Activated CD8-positive, alpha-beta memory T cell treated with anti-CD3 and anti-CD28 coated beads for 1 hour (primary cell): Measurements from ENCODE around the gene PRKCA.

Experiments used
- DNase-seq, 2 donors: peaks; one replicate each; pipeline ENCODE4 v3.0.0-alpha.2; 2020; ENCODE audit warnings: low read depth in 1 of 2; ENCODE audit errors: extremely low read depth in 1 of 2

Gene PRKCA

DNA sequence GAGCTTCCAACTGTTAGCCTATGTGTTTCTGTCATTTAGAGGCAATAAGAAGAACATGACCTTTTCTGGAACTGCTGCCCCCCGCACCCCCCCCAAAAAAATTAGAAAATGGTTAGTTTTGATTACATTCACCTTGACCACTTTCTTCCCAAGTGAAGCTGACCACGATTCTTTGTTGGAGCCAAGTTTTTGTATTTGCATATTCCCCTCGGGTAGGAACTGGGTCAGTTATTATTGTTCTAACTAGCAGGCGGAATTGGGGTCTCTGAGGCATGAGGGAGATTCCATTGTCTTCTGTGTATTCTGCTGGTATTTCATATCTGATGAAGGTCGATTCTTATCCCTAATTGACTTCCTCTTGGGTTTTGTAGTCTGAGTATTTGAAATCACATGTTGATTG is 231.6 kb downstream of the PRKCA start:
- DNase-seq: no peak

- DNase-seq: no peak
Measured at GRCh38 chr17:66535611-66536010, 233.2 kb downstream of the PRKCA start.

DNA sequence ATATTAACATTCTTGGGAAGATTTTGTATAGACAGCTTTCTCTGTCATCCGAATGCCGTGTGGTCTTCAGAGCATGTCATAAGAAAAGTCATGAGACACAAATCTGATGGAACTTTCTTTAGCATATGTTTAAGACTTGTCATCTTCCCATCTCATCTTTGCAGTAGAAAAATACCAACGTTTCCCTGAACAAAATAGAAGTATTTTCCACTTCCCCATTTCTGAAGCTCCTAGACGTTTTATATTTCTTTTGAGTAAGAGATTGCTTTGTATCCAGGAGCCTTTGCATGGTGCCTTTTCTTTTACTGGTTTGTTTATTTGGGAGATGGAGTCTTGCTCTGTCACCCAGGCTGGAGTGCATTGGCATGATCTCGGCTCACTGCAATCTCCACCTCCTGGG is 235.1 kb downstream of the PRKCA start:
- DNase-seq: no peak

- DNase-seq: no peak
Measured at GRCh38 chr17:66538776-66539175, 236.4 kb downstream of the PRKCA start.

- DNase-seq: no peak
Measured at GRCh38 chr17:66540131-66540781, 237.8 kb downstream of the PRKCA start.

DNA sequence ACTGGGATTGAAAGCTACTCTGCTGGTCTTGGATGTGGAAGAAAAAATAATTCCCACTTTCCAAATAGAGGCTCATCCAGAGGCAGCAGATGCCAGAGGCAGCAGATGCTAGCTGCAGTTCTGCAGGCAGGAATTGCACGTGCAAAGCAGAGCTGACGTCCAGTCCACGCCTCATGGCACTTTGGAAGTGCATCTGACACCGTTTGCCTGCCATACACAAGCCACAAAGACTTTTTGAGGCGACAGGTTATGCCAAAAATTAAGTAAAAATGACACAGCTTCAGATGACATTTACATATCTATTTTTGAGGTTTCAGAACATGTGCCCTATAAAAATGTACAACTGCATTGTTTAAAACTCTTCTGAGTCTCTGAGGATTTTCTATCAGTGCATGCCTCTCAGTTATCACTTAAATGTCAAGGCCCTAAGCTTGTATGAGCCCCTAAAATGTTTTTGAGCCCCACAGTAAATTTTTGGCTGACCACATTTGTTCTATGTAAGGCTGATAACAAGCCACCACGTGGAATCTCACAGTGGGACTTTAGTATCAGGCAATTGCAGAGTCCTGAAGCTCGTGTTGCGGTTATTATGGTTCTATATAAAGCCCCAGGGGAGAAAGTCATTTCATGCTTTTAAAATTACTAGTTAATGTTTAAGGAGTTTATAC is 239.2 kb downstream of the PRKCA start:
- DNase-seq: no peak

DNA sequence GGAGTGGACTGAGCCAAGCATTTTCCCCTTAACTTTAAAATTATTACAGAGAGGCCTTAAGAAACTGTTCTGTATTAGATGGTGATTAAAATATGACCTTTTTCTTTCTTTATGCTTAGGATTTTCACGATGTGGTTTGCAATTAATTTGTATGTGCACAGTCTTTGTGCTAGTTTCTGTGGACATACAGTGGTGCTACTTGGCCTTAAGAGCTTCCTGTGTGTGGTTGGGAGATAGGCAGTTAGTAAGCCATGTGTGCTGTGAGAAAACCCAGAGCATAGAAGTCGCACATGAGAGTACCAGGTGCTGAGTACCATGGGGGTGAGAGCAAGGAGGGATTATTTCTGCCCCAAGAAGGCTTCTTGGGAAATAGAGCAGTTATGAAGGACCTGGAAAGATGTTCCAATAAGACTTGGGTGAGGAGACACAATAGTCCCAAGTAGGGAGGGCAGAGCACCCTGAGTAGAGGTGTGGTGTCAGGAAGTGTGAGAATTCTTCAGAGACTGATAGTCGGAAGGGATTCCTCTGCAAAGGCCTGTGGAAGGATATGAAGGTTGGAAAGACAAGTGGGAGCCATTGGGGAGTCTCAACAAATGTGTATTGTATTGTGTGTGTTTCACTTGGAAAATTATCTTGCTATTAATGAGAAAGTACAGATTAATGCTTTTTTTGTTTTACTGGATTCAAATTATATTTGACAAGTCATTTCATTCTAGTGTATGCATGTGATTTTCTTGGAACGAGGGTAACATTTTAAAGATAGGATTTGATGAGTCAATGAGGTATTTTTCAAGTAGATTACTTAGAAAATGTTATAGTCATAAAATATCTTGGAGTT is 239.9 kb downstream of the PRKCA start:
- no peak for DNase-seq

- no peak for DNase-seq
Measured at GRCh38 chr17:66542967-66543520, 240.6 kb downstream of the PRKCA start.

GRCh38 chr17:66543526-66543925 is 241.1 kb downstream of the PRKCA start:
- no peak for DNase-seq

- DNase-seq: no peak
Measured at GRCh38 chr17:66545918-66546317, 243.5 kb downstream of the PRKCA start.

GRCh38 chr17:66547151-66547865 is 244.9 kb downstream of the PRKCA start:
- DNase-seq: no peak

DNA sequence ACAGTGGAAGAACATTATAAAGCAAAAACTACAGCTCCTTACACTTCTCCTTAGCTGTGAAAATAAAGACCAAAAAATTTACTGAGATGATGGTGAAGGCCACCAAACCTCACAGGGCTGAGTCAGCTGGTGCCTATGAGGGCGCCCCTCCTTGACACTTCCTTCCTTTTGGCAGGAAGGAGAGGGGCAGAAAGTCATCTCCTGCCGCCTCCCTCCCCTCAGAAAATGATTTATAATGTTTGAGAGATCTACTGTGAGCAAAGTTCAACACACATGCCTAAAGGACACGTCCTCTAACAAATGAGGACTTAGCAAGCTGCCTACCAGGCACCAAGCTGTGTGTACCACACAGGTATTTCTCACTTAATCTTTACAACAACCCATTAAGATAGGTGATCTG is 245.7 kb downstream of the PRKCA start:
- DNase-seq: peak in 1 of 2 donors; percentile 28

- DNase-seq: no peak
Measured at GRCh38 chr17:66548659-66549310, 246.4 kb downstream of the PRKCA start.

- no peak for DNase-seq
Measured at GRCh38 chr17:66549311-66549704, 246.9 kb downstream of the PRKCA start.

GRCh38 chr17:66549731-66550207 is 247.4 kb downstream of the PRKCA start:
- no peak for DNase-seq

- DNase-seq: no peak
Measured at GRCh38 chr17:66551839-66552238, 249.4 kb downstream of the PRKCA start.

GRCh38 chr17:66552371-66552770 is 250.0 kb downstream of the PRKCA start:
- DNase-seq: no peak

DNA sequence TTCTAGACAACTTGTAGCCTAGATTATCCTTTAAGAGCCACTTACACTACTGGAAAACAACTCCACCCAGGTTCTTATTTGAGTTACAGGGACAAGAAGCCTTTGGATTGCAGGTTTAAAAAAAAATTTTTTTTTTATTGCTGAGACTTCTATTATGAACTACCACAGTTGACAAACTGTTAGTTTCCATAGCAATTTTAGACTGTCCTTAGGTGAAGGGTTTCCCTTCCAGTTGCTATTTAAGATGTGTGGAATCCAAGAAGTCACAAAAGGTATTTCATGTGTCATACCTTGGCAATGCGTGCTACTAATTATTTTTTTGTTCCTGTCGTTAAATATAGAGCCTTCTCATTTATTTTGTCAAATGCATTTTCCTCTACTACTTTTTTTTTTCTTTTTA is 253.2 kb downstream of the PRKCA start:
- no peak for DNase-seq

- DNase-seq: no peak
Measured at GRCh38 chr17:66557200-66557599, 254.8 kb downstream of the PRKCA start.

- DNase-seq: no peak
Measured at GRCh38 chr17:66557886-66558285, 255.5 kb downstream of the PRKCA start.
